ENCODE measurements around the gene LRG1.
"Not testable (repeated sequence)": the region's sequence is repeated elsewhere in the genome, so short reads cannot be mapped to it uniquely, and the experiment has no call there.

LRG1 gene

DNA sequence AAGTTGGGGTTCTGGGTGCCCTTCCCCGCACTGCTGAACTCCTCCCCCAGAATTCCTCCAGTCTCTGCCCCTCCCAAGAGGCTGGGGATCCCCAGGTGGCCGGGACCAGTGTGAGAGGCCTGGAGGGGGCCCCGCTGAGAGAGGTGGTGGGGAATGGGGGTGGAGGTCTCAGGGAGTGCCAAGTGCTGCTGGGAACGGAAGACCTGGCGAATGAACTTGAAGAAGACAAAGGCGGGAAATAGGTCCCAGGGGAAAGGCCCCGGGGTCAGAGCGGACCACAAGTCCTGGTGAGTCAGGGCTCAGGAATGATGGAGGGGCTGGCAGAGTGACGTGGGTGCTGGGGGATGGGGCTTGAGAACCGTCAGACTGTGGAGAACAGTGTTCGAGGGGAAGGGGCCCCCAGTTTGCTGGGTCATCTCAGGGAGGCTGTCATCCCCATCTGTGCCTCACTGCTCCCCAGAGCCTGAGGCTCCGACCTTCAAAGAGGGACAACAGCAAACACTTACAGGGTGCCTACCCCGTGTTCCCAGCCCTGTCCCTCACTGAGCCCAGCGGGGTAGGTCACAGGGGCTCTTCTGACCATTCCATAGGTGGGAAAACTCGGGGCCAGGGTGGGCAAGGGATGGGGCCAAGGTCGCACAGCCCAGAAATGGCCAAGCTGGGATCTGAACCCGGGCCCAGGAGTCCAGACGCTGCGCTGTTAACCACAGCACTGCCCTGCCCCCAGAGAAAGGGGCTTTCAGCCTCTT is 35.6 kb upstream of the LRG1 start:
- DNase-seq = no peak

DNA sequence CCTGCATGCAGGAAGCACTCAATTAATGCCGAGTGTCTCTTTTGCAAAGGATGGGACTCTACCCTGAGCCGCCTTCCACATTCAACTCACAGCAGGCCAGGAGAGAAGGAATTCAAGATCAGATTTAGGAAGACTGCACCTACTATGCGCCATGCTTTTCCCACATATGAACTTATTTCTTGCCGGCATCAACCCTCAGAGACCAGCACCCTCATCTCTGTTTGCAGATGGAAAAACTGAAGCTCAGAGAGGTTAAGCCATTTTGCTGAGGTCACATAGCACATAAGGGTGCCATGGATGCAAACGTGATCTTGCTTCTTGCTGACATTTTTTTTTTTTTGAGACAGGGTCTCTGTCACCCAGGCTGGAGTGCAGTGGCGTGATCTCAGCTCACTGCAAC is 33.8 kb upstream of the LRG1 start:
- DNase-seq = no peak

DNA sequence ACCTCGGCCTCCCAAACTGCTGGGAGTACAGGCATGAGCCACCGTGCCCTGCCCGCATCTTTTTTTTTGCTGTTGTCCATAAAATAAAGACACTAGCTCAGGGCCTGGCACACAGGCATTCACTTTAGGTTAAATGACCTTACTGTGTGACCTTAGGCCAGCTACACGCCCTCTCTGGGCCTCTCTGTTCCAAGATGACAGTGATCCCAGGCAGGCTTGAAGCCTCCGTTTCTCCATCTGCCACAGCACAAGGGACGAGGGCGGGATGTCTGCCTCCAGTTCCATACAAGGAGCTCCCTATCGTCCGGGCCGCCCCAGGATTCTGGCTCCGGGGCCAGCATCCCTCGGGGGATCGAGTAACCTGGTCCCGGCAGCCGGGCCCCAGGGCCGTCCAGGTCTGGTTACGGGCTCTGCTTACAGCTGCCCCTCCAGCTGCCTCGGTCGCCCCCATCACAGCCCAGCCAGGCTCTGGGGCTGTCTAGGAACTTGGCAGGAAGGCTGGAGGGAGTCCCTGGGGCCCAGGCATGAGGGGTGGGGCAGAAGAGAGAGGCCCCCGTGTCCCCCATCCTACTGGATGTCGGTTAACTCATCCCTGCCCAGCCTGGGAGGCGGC is 31.6 kb upstream of the LRG1 start:
- DNase-seq = no peak

DNA sequence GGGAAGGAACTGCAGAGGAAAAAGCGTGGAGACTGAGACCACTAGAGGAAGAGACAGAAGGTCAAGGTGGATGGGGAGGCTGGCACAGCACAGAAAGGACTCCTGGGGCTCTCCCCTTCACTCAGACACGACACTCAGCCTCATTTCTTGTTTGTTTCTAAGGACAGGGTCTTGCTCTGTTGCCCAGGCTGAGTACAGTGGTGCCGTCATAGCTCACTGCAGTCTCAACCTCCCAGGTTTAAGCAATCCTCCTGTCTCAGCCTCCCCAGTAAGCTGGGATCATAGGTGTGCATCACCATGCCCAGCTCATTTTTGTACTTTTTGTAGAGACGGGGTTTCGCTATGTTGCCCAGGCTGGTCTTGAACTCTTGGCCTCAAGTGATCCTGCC is 31.1 kb upstream of the LRG1 start:
- no peak for DNase-seq

DNA sequence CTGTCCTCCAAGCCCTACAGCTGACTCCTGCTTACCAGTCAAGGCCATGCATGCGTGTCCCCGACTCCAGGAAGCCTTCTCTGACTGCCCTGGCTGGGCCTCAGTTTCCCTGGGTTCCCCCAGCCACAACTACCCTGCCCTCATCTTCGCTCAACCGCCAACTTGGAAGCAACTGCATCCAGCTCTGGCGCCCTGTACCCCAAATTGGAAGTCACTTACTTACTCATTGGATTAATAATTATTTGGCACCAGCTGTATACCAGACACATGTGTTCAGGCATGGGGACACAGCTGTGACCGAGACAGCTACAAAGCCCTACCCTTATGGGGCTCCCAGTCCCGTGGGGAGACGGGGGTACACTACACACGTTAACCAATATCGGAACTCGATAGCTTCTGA is 30.6 kb upstream of the LRG1 start:
- DNase-seq = no peak

DNA sequence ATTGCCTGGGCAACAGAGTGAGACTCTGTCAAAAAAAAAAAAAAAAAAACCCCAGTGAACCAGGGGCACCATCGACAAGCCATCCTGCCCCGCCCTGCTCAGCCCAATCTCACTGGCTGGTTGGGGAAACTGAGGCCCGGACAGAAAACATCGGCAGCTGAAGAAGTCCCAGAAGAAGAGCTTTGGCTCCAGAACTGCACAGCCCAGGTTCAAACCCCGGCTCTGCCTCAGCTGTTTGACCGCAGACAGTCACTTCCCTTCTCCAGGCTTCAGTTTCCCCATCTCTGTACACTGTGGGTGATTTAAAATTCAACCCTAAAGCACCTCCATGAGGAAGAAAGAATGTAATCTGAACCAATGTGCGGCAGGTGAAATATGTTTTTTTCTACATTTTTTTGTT is 29.1 kb upstream of the LRG1 start:
- peak; percentile 27 for DNase-seq

DNA sequence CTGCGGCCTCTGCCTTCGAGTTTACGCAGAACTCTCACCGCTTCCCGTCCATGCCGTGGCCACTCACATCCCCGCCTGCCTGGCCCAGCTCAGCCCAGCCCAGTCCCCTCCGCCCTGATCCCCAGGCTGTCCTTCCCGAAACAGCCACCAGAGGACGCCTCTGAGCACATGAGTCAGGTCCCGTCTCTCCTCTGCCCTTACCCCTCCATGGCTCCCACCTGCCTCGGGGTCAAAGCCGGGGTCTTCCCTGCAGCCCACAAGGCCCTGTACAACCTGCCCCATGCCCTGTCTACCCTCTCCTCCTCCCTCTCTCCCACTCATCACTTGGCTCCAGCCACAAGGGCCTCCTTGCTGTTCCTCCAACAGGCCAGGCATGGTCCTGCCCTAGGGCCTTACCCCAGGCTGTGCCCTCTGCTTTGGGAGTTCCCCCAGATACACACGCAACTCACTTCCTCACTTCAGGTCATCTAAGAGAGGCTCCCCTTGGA is 27.8 kb upstream of the LRG1 start:
- no peak for DNase-seq

DNA sequence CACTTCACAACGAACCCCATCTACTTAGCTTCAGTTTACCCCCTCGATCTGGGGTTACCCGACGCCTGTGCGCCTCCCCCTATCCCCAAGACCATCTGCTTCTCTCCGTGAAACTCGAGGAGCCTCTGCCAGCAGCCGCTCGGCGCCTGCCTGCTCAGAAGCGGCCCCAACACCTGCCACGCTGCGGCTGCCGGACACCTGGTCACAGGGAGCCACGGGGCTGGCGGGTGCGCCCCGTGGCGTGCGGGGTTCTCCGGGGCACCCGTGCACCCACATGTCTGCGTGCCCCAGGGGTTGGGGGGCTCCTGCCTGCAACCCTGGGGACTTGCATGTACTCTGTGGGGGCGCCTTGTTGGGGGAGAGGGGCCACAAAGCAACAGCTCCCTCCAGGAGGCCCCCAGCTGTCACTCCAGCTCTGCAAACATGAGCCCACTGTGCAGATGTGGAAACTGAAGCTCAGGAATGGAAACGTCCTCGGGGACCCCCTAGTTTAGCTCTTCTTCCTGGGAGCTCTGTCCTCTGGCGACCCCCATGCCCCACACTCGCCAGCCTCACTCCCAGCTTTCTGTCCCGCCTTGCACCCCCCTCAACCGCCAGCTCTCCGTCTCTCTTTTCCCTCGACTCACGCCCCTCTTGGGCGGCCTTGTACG is 26.7 kb upstream of the LRG1 start:
- no peak for DNase-seq

DNA sequence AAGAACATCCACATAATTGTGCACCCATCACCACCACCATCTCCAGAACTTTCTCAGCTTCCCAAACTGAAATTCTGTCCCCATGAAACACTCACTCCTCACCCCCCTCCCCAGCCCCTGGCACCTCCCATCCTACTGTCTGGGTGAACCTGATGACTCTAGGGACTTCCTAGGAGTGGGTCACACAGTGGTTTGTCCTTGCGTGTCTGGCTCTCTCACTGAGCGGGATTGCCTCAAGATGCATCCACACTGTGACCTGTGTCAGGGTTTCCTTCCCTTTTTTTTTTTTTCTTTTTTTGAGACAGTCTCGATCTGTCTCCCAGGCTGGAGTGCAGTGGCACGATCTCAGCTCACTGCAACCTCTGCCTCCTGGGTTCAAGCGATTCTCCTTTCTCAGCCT is 23.7 kb upstream of the LRG1 start:
- not testable (repeated sequence) for DNase-seq

DNA sequence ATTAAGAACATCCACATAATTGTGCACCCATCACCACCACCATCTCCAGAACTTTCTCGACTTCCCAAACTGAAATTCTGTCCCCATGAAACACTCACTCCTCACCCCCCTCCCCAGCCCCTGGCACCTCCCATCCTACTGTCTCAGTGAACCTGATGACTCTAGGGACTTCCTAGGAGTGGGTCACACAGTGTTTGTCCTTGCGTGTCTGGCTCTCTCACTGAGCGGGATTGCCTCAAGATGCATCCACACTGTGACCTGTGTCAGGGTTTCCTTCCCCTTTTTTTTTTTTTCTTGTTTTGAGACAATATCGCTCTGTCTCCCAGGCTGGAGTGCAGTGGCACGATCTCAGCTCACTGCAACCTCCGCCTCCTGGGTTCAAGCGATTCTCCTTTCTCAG is 22.2 kb upstream of the LRG1 start:
- not testable (repeated sequence) for DNase-seq

DNA sequence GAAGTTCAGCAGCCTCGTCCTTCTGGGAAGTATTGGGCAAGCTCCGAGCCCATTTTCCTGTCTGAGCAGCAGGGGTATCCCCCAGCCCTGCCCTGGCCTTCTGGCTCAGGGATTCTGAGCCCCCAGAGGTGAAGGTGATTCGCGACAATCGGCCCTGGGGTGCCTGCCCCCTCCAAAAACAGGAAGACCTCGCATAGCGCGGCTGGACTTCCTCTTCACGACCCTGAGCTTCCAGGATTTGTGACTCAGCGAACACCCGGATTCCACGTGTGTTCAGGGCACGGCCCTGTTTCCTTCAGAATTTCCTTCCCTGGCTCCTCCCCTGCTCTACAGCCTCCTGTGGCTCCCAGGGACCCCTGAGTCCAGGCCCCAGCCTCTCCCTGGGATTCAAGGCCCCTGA is 19.7 kb upstream of the LRG1 start, which contains the start of gene SEMA6B:
Gene SEMA6B, minus strand, starts transcription at position 116 of the 400 bp plus-strand sequence. CDS start 1,227 bp downstream, outside the sequence.
- DNase-seq = no peak

DNA sequence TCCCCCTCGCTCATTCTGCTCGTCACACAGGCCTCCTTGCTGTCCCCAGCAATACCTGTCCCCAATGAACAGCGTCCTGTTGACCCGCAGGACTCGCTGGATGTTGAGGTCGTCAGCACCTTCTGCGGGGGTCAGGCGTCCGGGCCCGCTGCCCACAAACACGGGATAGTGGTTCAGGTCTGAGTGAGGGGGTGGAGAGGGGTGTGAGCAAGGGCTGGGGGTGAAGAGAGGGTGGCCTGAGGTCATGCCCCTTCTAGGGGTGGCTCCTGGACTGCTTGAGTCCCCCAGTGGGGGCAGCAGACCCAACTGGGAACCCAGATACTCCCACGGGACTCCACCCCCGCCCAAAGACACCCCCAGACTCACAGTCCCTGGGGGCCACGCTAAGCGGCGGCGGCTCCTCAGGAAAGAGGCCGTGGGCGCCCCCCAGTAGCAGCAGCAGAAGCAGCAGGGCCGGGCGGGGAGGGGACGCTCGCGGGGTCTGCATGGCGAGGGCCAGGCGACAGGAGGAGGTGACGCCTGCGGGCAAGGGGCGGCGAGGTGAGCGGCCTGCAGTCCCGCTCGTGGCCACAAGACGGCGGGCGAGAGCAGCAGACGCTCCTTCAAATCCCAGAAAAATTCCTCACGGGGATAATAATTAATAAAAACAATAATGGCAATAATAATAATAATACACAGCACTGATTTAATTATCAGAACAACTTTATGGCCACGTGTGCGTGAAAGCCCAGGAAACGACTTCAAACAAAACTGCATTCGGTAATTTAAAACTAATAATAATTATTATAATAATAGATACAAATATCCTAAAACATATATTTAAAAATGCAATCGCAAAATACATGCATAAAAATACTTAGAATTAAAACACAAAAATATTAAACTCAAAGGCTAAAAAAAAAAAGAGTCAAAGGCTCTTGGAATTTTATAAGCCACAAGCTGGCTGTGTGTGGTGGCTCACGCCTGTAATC is 18.4 kb upstream of the LRG1 start:
- DNase-seq = no peak

DNA sequence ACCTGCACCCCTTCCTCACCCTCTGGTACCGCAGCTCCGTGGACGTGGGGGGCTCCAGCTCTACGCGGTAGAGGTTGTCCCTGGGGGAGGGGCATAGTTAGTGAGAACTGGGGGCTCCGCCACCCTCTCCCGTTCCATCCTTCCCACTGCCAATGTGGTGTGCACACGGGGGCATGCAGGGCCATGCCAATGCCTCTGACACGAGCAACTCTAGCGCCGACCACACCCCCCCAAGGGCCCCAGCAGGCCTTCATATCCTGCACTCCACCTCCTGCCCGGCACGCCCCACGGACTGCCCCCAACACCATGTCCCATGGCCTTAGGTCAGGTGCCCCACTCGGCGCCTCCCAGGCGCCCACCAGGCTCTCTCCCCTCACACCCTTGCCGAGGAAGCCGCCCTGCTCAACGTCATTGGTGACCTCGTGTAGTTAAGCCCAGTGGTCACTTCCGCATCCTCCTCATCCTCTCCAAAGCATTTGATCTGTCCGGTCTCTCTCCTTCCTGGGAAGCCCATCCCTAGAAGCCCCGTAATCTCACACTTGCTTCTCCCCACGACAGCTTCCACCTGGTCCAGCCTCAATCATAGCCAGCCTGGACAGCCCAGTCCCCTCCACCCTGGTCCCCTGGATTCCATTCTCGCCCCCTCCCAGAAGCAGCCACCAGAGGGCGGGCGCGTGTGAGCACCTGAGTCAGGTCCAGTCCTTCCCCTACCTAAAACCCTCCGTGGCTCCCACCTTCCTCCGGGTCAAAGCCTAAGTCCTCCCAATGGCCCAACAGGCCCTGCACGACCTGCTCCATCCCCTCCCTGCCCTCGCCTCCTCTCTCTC is 17.5 kb upstream of the LRG1 start:
- no peak for DNase-seq

DNA sequence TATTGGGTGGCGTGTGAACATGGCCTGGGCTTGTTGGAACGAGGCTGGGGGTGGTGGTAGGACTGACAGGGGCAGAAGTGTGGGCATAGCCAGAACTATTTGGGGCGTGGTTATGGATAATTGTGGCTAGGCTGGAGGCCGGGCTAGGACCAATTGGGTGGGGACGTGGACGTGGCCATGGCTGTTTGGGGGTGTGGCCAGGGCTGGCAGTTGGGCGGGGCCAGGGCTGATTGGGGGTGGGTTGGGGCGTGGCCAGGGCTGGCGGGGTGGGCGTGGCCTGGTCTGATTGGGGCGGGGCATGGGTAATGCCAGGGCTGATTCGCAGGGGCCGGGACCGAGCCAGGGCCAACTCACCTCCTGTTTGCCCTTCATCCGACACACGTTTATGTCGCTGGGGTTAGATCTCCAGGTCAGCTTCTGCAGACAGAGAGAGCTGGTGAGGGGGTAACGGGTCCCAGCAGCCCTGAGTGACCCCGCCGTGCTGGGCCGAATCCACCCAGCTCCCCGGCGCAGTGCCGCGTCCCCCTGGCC is 16.8 kb upstream of the LRG1 start:
- no peak for DNase-seq

DNA sequence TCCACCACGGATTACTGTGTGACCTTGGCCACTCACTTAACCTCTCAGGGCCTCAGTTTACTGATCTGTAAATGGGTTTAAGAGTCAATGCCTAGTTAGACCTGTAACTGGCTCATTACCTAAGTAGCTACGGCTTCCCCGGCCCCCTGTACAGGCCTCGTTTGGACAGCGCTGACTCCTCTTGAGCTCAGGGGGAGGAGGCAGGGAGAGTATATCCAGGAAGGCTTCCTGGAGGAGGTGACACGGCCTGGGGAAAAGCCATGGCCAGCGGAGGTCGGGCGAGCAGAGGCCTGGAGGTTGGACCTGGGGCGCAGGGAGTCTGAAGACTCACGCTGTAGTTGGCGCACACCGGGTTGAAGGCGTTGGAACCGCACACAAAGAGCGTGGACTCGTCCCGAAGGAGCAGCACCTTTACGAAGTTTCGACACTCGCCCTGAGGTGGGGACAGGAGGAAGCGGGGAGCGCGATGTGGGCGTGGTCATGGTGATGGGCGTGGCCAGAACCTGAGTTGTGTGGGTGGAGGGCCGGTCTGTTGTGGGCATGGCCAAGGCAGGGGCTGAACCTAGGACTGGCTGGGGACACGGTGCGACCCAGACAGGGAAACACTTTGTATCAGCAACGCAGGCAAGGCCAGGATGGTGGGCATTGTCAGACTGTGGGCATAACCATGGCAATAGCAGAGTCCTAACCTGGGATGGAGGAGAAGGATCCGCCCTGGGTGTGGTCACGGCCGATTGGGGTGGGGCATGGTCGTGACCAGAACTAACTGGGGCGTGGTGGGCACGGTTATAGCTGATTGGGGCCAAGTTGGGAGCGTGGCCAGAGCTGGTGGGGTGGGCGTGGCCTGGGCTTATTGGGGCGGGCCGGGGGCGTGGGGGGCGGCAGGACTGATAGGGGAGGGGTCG is 16.1 kb upstream of the LRG1 start:
- no peak for DNase-seq

DNA sequence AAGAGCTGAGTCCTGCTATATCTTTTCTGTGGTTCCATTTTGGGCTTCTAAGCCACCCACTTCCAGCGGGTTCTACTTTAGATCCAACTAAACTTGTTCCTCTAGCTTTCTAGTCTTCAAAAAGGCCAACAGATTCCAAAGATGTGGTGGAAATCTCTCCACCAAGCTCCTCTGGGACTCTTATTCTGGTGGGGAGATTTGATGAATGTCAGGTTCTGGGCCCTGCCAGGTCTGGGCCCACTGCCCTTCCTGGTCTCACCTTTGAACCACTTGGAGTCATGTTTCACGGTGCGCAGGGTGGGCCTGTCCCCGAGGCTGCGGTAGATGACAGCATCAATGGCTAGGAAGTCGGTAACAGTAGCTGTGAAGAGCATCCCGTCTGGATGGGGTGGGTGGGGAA is 14.9 kb upstream of the LRG1 start:
- DNase-seq = no peak

DNA sequence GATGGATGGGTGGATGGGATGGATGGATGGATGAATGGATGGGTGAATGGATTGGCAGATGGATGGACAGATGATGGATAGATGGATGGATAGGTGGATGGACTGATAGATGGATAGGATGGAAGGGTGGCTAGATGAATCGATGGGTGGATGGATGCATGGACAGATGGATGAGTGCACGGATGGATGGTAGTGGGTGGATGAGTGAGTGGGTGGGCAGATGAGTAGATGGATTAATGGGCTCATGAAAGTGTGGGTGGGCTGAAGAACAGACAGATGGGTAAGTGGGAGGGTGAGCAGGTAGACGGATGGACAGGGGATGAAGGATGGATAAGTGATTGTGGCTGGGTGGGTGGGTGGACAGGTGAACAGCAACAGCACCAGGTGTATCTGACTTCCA is 13.9 kb upstream of the LRG1 start:
- DNase-seq = no peak

DNA sequence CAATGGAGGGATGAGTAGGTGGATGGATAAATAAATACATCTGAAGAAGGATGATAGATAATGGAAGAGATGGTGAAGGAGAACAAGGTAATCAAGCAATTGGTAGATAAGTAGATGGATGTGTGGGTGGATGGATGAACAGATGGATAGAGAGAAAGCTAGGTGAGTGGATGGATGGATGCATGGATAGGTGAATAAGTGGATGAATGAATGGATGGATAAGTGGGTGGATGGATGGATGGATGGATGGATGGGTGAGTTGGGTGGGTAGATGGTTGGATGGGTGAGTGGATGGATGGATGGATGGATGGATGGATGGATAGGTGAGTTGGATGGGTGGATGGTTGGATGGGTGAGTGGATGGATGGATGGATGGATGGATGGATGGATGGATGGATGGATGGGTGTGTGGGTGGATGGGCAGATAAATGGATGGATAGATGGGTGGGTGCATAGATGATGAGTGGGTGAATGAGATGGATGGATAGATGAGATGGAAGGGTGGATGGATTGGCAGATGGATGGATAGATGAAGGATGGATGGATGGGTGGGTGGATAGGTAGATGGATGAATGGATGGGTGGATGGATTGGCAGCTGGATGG is 13.4 kb upstream of the LRG1 start:
- DNase-seq = no peak

DNA sequence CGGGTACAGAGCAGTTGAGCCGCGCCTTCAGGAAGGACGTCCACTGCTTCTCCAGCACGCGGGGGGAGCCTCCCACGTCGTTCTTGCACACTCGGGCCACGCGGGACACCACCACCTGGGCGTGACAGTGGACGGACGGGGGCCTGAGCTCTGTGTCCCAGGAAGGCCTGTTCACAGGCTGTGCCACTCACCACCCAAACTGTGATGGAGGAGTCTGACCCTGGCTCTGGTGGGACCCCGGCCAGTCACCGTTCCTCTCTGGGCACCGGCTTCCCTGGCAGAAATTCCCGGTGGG is 12.6 kb upstream of the LRG1 start:
- DNase-seq = no peak

DNA sequence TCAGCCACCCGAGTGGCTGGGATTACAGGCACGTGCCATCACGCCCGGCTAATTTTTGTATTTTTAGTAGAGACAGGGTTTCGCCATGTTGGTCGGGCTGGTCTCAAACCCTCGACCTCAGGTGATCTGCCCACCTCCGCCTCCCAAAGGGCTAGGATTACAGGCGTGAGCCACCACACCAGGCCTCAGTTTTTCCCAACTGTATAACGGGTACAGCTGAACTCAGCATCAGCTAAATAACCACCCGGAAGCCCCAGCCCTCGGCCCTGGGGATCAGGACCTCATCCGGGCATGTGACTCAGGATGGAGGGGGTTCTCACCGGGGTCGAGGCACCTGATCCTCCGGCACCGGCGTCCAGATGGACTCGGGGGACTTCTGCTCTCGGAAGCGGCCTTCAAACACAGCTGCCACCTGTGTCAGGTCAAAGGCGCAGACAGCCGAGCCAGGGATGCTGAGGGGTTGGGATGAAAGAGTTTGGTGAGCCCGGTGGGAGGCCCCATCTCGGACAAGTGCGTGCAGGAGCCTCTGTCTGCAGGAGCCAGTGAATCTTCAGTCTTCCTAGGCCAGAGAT is 10.7 kb upstream of the LRG1 start:
- no peak for DNase-seq

All from KG1 (cell line).